NCI-H1436 (cell line): ENCODE data around the gene FGD5.

Experiments
- DNase-seq: peaks from one replicate; lab custom pipeline; 2025; lab: John Stamatoyannopoulos, UW

Gene FGD5

DNA sequence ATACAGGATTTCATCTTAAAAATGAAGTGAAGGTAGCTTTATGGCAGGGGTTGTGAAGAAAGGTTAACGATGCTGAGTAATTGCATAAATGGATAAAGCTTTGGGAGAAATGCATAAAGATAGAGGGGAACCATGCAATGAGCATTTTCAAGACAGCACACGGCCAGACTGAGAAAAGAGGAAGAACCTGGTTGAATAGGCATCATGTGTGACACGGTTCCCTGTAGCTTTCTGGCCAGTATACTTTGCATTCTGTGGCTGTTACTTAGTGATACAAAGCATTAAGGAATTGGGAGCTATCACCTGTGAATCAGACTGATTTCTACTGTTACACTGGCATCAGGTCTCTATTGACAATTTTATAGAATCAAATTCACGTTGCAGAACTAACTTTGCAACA is 161.9 kb downstream of the FGD5 start:
- DNase-seq: no peak
